GM12873 (cell line): ENCODE measurements around the gene TLNRD1.

Experiments
- TF ChIP-seq, protein P1 (sequence below): IDR thresholded peaks from 2 replicates; pipeline ENCODE4 v1.5.1; 2012; ENCODE audit warnings: low read depth, mild to moderate bottlenecking, moderate library complexity, low read length, control low read depth; ENCODE audit not compliant: insufficient read depth; ENCODE audit errors: missing control alignments

TLNRD1 gene

GRCh38 chr15:80958818-80959495 is 41.8 kb upstream of the TLNRD1 start:
- TF ChIP-seq, protein P1, sequence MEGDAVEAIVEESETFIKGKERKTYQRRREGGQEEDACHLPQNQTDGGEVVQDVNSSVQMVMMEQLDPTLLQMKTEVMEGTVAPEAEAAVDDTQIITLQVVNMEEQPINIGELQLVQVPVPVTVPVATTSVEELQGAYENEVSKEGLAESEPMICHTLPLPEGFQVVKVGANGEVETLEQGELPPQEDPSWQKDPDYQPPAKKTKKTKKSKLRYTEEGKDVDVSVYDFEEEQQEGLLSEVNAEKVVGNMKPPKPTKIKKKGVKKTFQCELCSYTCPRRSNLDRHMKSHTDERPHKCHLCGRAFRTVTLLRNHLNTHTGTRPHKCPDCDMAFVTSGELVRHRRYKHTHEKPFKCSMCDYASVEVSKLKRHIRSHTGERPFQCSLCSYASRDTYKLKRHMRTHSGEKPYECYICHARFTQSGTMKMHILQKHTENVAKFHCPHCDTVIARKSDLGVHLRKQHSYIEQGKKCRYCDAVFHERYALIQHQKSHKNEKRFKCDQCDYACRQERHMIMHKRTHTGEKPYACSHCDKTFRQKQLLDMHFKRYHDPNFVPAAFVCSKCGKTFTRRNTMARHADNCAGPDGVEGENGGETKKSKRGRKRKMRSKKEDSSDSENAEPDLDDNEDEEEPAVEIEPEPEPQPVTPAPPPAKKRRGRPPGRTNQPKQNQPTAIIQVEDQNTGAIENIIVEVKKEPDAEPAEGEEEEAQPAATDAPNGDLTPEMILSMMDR: no peak

- TF ChIP-seq, protein P1: no peak
These were observed 34.1 kb upstream of the TLNRD1 start for GRCh38 chr15:80966431-80967197.

DNA sequence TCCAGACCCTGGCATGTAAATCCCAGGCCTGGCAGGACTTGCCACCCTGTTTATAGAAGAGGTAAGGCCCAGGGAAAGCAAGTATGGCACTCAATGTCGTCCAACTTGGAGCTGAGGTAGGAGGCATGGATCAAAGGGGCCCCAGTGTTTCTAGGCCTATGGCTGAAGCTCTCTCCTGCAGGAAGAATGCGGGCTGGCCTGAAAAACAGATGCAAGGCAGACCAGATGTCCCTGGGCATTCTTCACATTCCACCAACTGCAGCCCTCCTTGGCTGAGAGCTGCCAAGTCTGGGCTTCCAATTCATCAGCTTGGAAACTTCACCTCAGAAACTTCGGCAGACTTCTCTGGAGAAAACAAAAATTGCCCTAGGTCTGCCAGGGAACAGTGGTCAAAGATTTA is 33.3 kb upstream of the TLNRD1 start:
- TF ChIP-seq, protein P1: no peak

DNA sequence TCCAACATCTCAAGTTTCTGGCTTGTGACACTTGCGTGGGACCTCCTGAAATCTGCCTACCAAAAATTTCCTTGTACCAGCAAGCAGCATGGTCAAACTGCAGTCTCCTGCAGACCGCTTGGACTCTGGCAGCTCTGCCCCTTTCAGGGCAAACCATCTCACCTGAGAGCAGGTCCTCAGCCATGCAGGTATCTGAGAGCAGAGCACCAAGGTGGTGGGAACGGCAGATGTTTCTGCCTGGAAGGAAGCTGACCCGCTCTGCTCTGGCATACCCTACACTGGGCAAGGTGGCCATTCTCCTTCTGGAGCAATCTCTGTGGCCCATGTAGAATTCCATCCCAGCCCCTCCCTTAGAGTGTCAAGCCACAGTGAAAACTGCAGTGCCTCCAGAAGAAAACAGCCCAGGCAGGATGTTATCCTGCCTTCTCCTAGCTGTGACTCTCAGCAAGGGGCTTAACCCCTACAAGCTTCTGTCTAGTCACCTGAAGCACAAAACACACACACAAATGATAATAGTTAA is 32.7 kb upstream of the TLNRD1 start:
- TF ChIP-seq, protein P1: no peak

DNA sequence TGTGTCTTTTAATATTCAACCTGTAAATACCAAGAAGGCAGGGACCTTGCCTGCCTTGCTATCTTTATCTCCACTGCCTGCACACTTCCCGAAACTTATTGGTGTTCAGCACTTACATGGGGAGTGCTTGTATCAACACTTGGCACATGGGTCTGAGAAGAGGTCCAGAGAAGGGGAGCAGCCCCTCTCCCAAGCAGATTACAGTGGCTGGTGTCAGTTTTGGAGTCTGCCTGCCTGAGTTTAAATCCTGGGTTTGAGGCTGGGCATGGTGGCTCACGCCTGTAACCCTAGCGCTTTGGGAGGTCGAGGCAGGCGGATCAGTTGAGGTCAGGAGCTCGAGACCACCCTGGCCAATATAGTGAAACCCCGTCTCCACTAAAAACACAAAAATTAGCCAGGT is 31.4 kb upstream of the TLNRD1 start:
- TF ChIP-seq, protein P1: no peak

- TF ChIP-seq, protein P1: peak; percentile 76
These were observed 30.6 kb upstream of the TLNRD1 start for GRCh38 chr15:80970018-80970657.

DNA sequence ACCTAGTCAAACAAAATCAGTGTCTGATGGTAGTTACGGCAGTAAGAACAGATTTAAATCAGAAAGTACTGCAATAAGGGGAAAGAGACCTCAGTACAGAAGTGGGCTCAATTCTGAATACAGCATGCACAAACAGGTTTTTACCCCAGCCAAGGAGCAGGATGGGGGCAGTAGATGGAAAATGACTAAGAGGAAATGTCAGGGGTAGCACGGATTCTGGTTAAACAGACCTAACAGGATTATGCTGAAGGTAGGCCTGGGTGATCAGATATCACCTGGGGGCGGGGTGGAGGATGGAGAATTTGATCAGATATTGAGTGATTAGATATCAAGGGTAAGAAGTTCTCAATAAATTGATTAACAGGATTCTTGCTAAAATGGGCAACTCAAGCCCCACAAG is 30.1 kb upstream of the TLNRD1 start:
- TF ChIP-seq, protein P1: no peak
